ENCODE results near the gene LITAFD. TPM values are rescaled to one million over a fixed set of nuclear protein-coding genes. Genes with fewer than 3 reads are reported as not detected.

Gene LITAFD
- total RNA-seq, 1 experiment from 2014 or later = not detected

DNA sequence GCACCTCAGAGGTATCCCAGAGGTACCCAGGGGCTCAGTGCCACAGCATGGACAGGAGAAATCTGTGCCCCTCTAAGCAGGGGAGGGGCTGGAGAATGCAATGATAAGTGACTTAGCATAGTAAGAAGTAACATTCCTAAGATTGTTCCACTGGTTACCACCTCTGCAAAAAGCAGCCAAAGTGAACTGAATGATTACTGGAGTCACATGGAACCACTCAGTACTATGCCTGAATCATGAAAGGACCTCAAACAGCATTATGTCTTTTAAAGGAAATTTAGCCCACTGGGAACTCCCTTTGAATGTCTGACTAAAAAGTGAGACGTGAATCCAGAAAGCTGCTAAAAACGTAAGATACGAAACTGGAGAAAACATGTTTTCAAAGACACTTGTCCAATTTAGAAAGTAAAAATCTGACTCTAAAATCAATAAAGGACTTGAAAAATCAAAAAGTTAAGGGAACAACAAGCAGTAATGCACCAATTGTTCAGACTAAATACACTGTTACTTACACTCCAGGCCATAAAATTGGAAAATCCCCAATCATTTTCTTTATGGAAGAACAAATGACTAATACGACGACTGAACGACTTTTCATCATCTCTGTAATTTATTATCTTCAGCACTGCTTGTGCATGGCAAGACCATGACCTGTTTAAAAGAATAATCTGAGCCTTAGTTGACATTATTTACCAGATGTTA, 38.6 kb downstream of the LITAFD start:
- Histone ChIP-seq H3K9me2 (replicated peaks; ENCODE audit: low read length) (no peaks in the 10 kb centered on the region), H3F3A (ENCODE audit: low read length, unreplicated experiment) (no peaks in the 10 kb centered on the region), H3K79me2 (ENCODE audit: low read length) (peaks cover 23% of the 10 kb centered on the region), H3K4me1 (ENCODE audit: insufficient read depth, low read length) (no peaks in the 10 kb centered on the region), H4K20me1 (ENCODE audit: low read length) (peaks cover 23% of the 10 kb centered on the region; the same call in 1 of the 2 replicates), H3K27ac (ENCODE audit: low read length) (no peak overlapping the region), H2AFZ (ENCODE audit: low read length) (no peak overlapping the region), H3K9me3 (ENCODE audit: low read length) (no peaks in the 10 kb centered on the region), H3K4me2 (ENCODE audit: low read length) (no peak overlapping the region), H3K4me3 (ENCODE audit: low read length) (no peak overlapping the region), H3K27me3 (ENCODE audit: low read length) (no peaks in the 10 kb centered on the region), H3K9ac (ENCODE audit: low read length) (no peak overlapping the region), H3K36me3 (ENCODE audit: low read depth, low read length) (peaks cover 38% of the 10 kb centered on the region)
- POLR2A ChIA-PET (ENCODE audit: unreplicated experiment) = no interaction called here
- CTCF ChIA-PET = no interaction called here
- DNase-seq = no peak
- TF ChIP-seq EZH2phosphoT487 (IDR thresholded peaks at IDR 0.05; ENCODE audit: borderline replicate concordance, low read length) = no peak
- TF ChIP-seq, protein P1, sequence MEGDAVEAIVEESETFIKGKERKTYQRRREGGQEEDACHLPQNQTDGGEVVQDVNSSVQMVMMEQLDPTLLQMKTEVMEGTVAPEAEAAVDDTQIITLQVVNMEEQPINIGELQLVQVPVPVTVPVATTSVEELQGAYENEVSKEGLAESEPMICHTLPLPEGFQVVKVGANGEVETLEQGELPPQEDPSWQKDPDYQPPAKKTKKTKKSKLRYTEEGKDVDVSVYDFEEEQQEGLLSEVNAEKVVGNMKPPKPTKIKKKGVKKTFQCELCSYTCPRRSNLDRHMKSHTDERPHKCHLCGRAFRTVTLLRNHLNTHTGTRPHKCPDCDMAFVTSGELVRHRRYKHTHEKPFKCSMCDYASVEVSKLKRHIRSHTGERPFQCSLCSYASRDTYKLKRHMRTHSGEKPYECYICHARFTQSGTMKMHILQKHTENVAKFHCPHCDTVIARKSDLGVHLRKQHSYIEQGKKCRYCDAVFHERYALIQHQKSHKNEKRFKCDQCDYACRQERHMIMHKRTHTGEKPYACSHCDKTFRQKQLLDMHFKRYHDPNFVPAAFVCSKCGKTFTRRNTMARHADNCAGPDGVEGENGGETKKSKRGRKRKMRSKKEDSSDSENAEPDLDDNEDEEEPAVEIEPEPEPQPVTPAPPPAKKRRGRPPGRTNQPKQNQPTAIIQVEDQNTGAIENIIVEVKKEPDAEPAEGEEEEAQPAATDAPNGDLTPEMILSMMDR (conservative IDR thresholded peaks at IDR 0.05; ENCODE audit: low read depth, low read length) = no peak
- no peak for TF ChIP-seq EZH2 (IDR thresholded peaks at IDR 0.05; ENCODE audit: low read length, unreplicated experiment)
- BruUV-seq (replicated peaks) = no TSS peak
- intact Hi-C loops (cut with micrococcal nuclease) = no loop called here
- no peak for ATAC-seq

DNA sequence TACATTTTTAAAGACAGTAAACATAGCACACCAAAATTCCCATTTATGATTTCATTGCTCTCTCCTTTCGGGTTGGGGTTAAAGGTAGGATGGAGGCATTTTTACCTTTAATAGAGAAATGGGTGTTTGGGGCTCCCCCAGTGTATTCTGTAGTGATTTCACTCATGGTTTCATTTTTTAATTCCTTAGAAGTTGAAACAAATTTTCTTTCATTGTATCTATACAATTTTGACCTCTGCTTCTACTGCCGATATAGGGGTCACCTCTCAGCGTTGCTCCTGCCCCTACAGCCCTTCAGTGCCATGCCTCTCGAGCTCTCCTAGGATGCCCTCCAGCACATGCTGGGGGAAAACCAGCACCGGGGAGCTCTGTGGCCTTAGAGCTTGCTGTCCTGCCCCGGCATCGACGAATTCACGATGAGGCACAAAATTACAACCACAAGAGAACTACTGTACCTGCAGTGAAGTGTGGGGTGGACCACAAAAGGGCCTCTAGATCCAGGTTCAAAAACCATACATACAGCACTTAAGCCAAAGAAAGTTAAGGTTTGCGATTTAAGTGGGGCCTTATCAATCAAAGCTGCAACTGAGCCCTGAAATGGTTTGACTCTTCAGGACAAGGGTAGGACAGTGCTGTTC, 39.3 kb downstream of the LITAFD start:
- H3K79me2 ChIP-seq (ENCODE audit: low read length) = peaks cover 27% of the 10 kb centered on the region

More for the DNA sequence above, 39.3 kb downstream of the LITAFD start:
- H3K9ac ChIP-seq (ENCODE audit: low read length) = no peak overlapping the region
- no peak overlapping the region for H3K4me2 ChIP-seq (ENCODE audit: low read length)
- ChIA-PET POLR2A (ENCODE audit: unreplicated experiment) (no interaction called here), CTCF (no interaction called here)
- H3K9me3 ChIP-seq (ENCODE audit: low read length) = no peaks in the 10 kb centered on the region
- DNase-seq (no peak), ATAC-seq (no peak)
- no peaks in the 10 kb centered on the region for H3K9me2 ChIP-seq (replicated peaks; ENCODE audit: low read length)
- BruUV-seq (replicated peaks) = no TSS peak
- peaks cover 23% of the 10 kb centered on the region; the same call in 1 of the 2 replicates for H4K20me1 ChIP-seq (ENCODE audit: low read length)
- peaks cover 35% of the 10 kb centered on the region for H3K36me3 ChIP-seq (ENCODE audit: low read depth, low read length)
- intact Hi-C loops (cut with micrococcal nuclease) = no loop called here
- no peaks in the 10 kb centered on the region for H3F3A ChIP-seq (ENCODE audit: low read length, unreplicated experiment)
- no peak overlapping the region for H2AFZ ChIP-seq (ENCODE audit: low read length)
- no peaks in the 10 kb centered on the region for H3K27me3 ChIP-seq (ENCODE audit: low read length)
- no peak for TF ChIP-seq EZH2 (IDR thresholded peaks at IDR 0.05; ENCODE audit: low read length, unreplicated experiment)
- TF ChIP-seq, protein P1 (conservative IDR thresholded peaks at IDR 0.05; ENCODE audit: low read depth, low read length) = no peak
- no peak for TF ChIP-seq EZH2phosphoT487 (IDR thresholded peaks at IDR 0.05; ENCODE audit: borderline replicate concordance, low read length)
- H3K4me3 ChIP-seq (ENCODE audit: low read length) = no peak overlapping the region
- no peaks in the 10 kb centered on the region for H3K4me1 ChIP-seq (ENCODE audit: insufficient read depth, low read length)
- no peak overlapping the region for H3K27ac ChIP-seq (ENCODE audit: low read length)

Data from PC-3 (cell line).